HG02763 (cell line): ENCODE measurements around the gene TRIM2.
"Not testable (repeated sequence)": the region's sequence is repeated elsewhere in the genome, so short reads cannot be mapped to it uniquely, and the experiment has no call there.

Experiments
- ATAC-seq: cut with Tn5 transposase; IDR thresholded peaks from one replicate; pipeline ENCODE4 v1.9.1; 2021; ENCODE audit warnings: mild to moderate bottlenecking, moderate library complexity; ENCODE audit not compliant: unreplicated experiment

The TRIM2 gene

GRCh38 chr4:153204247-153204671 is at the start of gene TRIM2:
Gene TRIM2 (plus strand): TSS chr4:153204443. CDS start chr4:153204531, 88 bp downstream.
- ATAC-seq, result no peak

- no peak for ATAC-seq
Observed at GRCh38 chr4:153155686-153156085, 48.6 kb upstream of the TRIM2 start.

GRCh38 chr4:153156263-153156662 is 48.0 kb upstream of the TRIM2 start:
- ATAC-seq, result no peak

- ATAC-seq, result no peak
Observed at GRCh38 chr4:153156721-153157120, 47.5 kb upstream of the TRIM2 start.

- ATAC-seq, result no peak
Observed at GRCh38 chr4:153159016-153159415, 45.2 kb upstream of the TRIM2 start.

- no peak for ATAC-seq
Observed at GRCh38 chr4:153159728-153160221, 44.5 kb upstream of the TRIM2 start.

GRCh38 chr4:153160821-153161220 is 43.4 kb upstream of the TRIM2 start:
- no peak for ATAC-seq

GRCh38 chr4:153161226-153161963 is 42.8 kb upstream of the TRIM2 start:
- ATAC-seq, result no peak

- ATAC-seq, result not testable (repeated sequence)
Observed at GRCh38 chr4:153165236-153165635, 39.0 kb upstream of the TRIM2 start.

- no peak for ATAC-seq
Observed at GRCh38 chr4:153166716-153167501, 37.3 kb upstream of the TRIM2 start.

- no peak for ATAC-seq
Observed at GRCh38 chr4:153169776-153170175, 34.5 kb upstream of the TRIM2 start.

- ATAC-seq, result no peak
Observed at GRCh38 chr4:153170407-153170806, 33.8 kb upstream of the TRIM2 start.

GRCh38 chr4:153174821-153175567 is 29.2 kb upstream of the TRIM2 start:
- no peak for ATAC-seq

GRCh38 chr4:153176938-153177337 is 27.3 kb upstream of the TRIM2 start:
- ATAC-seq, result no peak

GRCh38 chr4:153177841-153178240 is 26.4 kb upstream of the TRIM2 start:
- ATAC-seq, result no peak

GRCh38 chr4:153179100-153179499 is 25.1 kb upstream of the TRIM2 start:
- no peak for ATAC-seq

GRCh38 chr4:153181293-153181692 is 22.9 kb upstream of the TRIM2 start:
- ATAC-seq, result no peak

GRCh38 chr4:153181700-153182099 is 22.5 kb upstream of the TRIM2 start:
- ATAC-seq, result no peak

GRCh38 chr4:153183146-153183545 is 21.1 kb upstream of the TRIM2 start:
- ATAC-seq, result no peak

GRCh38 chr4:153185331-153185852 is 18.9 kb upstream of the TRIM2 start:
- no peak for ATAC-seq
